A549 treated with AZD2906 at 1 μM for 4 hours (cell line): Measurements from ENCODE around the gene GTF2F1. TPM values are rescaled to one million over a fixed set of nuclear protein-coding genes. Genes with fewer than 3 reads are reported as not detected.

ENCODE experiments used
- total RNA-seq: library from RNA; stranded (reverse); fragments of 200-300 nt; extraction: Qiagen RNA extraction; gene quantifications from 5 replicates; pipeline ENCODE4 v1.2.3, GENCODE V29; 2022

Gene GTF2F1
- total RNA-seq, result 52.5 to 56.7 TPM (median 56.4 TPM) in 5 replicates

GRCh38 chr19:6393074-6393982 is at the start of gene GTF2F1:
Gene GTF2F1, minus strand, starts transcription at chr19:6393164. Its CDS starts 169 bp downstream, at chr19:6392995.

GRCh38 chr19:6433663-6434062 is 40.7 kb upstream of the GTF2F1 start, which contains the start of gene SLC25A41:
Gene SLC25A41, minus strand, starts transcription at chr19:6433763. Its CDS starts 70 bp downstream, at chr19:6433693.

GRCh38 chr19:6424195-6424938 is 31.4 kb upstream of the GTF2F1 start, which contains the start of gene KHSRP:
Gene KHSRP, minus strand, starts transcription at chr19:6424811. Its CDS starts 110 bp downstream, at chr19:6424701.

GRCh38 chr19:6375411-6376010 is 17.5 kb downstream of the GTF2F1 start, which contains the start of gene PSPN:
Gene PSPN, minus strand, starts transcription at chr19:6375933. Its CDS starts 84 bp downstream, at chr19:6375849.

GRCh38 chr19:6372594-6373095 is 20.3 kb downstream of the GTF2F1 start, which contains the start of gene ALKBH7:
Gene ALKBH7, plus strand, starts transcription at chr19:6372794. Its CDS starts 27 bp downstream, at chr19:6372821.

GRCh38 chr19:6333439-6333838 is 59.5 kb downstream of the GTF2F1 start, which contains the start of gene ACER1:
Gene ACER1, minus strand, starts transcription at chr19:6333612. Its CDS starts 61 bp downstream, at chr19:6333551.

Other genes starting within 250 kb of the GTF2F1 start
- 16.0 to 23.5 TPM (median 22.9 TPM) in 5 replicates for gene MLLT1, start 113.2 kb downstream of the GTF2F1 start, total RNA-seq
- gene ACER1, start 59.6 kb downstream of the GTF2F1 start, total RNA-seq, result not detected in 5 replicates
- gene CLPP, start 31.6 kb downstream of the GTF2F1 start, total RNA-seq, result 43.6 to 76.8 TPM (median 73.7 TPM) in 5 replicates
- 17.1 to 40.8 TPM (median 36.2 TPM) in 5 replicates for gene ALKBH7, start 20.4 kb downstream of the GTF2F1 start, total RNA-seq
- gene PSPN, start 17.2 kb downstream of the GTF2F1 start, total RNA-seq, result 0.51 to 1.1 TPM (median 0.75 TPM) in 5 replicates
- 190 to 207 TPM (median 197 TPM) in 5 replicates for gene KHSRP, start 31.6 kb upstream of the GTF2F1 start, total RNA-seq
- gene SLC25A41, start 40.6 kb upstream of the GTF2F1 start, total RNA-seq, result 0.08 to 0.15 TPM (median 0.14 TPM) in 4 of 5 replicates, not detected in the other
- 16.8 to 19.2 TPM (median 17.5 TPM) in 5 replicates for gene SLC25A23, start 66.6 kb upstream of the GTF2F1 start, total RNA-seq
- gene CRB3, start 71.1 kb upstream of the GTF2F1 start, total RNA-seq, result 2.9 to 5.1 TPM (median 4.1 TPM) in 5 replicates
- gene DENND1C, start 88.6 kb upstream of the GTF2F1 start, total RNA-seq, result 0.08 to 0.25 TPM (median 0.22 TPM) in 5 replicates
- gene TUBB4A, start 109.1 kb upstream of the GTF2F1 start, total RNA-seq, result 6.7 to 7.3 TPM (median 7.0 TPM) in 5 replicates
- gene TNFSF9, start 137.9 kb upstream of the GTF2F1 start, total RNA-seq, result 2.4 to 4.6 TPM (median 3.7 TPM) in 5 replicates
- gene CD70, start 198.0 kb upstream of the GTF2F1 start, total RNA-seq, result 12.1 to 25.6 TPM (median 19.9 TPM) in 5 replicates